GM18502 (cell line): ENCODE results near the gene EPHA6.
"Not testable (repeated sequence)": the region's sequence is repeated elsewhere in the genome, so short reads cannot be mapped to it uniquely, and the experiment has no call there.

Experiments
- ATAC-seq: cut with Tn5 transposase; IDR thresholded peaks from one replicate; pipeline ENCODE4 v1.9.1; 2021; ENCODE audit warnings: mild to moderate bottlenecking; ENCODE audit not compliant: unreplicated experiment, poor library complexity

The EPHA6 gene

GRCh38 chr3:96900031-96900430, 85.6 kb downstream of the EPHA6 start:
- no peak for ATAC-seq

- no peak for ATAC-seq
These were observed 86.2 kb downstream of the EPHA6 start for GRCh38 chr3:96900566-96900965.

DNA sequence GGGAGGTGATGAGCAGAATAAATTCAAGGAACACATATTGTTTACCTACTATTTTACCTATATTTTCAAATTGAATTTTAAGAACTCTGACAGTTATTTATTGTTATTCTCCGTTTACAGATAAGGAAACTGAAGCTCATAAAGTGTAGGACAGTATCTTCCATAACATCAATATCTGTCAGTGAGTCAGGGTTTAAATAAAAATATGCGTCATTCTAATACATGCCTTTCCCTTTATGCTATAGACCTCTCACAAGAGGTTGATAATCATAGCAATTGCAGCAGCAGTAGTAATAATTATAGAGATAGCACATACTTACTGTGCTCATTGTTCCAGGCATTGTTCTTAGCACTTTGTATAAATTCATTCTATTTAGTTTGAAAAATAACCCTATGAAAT, 101.1 kb downstream of the EPHA6 start:
- ATAC-seq = no peak

GRCh38 chr3:96931119-96931862, 116.9 kb downstream of the EPHA6 start:
- ATAC-seq = no peak

- ATAC-seq = not testable (repeated sequence)
These were observed 127.7 kb downstream of the EPHA6 start for GRCh38 chr3:96942131-96942530.

GRCh38 chr3:96958856-96959255, 144.5 kb downstream of the EPHA6 start:
- ATAC-seq = no peak

DNA sequence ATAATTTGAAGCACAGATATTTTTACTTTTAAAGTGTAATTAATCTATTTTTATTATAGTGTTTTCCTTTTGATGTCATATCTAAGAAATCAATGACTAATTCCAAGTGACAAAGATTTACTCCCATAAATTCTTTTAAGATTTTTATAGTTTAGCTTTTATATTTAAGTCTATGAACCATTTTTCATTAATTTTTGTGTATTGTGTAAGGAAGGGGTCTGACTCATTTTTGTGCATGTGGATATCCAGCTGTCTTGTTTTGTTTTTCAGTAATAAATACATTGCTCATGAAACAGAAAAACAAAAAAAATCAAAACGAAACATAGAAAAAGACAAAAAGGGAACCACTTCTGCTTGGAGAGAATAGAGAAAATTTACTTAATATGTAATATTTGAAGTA, 145.1 kb downstream of the EPHA6 start:
- no peak for ATAC-seq

DNA sequence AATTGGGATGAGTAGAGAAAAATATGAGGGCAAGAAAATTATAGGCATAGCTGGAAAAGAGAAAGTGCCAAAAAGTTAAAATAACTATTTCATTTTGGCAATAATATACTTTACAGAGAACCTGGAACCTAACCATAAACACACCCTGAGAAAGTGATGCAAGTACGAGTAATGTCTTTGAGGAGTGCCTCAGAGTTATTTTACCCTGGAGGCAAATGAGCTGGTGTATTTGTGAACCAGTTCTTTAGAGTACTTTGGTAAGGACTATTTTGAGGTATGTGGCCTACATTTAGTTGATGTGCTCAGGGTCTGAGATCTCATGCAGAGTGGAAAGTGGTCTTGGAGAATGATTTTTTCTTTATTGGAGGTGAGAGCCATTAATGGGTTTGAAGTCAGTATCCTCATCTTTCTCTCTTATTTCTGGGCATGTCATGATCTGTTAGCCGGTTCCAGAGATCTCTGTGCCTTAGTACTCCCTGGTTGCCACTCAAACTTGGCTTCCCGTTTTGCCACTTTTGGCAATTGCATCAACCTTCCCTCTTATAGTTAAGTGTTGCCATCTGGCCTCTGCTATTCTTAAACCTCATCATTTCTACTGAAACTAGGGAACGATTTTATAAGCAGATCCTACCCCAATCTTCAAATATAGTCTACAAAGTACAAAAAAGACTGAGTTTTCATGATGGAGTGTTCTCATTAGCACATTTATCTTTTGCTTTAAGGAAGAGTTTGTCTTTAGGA, 145.7 kb downstream of the EPHA6 start:
- ATAC-seq = no peak

GRCh38 chr3:96960661-96961330, 146.4 kb downstream of the EPHA6 start:
- ATAC-seq = no peak

DNA sequence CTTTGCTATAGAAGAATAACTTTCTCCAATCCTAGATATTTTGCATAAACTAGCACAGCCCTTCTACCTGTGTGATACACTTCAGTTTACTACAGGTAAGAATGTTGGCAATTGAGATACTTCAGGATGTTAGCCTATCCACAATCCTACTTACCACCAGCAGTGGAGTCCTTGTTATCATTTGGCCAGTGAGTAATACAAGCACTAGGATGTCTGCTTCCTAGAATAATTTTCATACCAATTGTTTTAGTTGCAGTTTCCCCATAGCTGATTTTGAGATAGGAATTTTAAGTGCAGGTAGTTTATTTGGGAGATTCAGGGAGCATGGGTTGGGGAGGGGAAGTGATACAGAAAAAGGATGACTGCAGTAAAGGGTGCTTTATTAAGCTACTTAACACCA, 147.2 kb downstream of the EPHA6 start:
- no peak for ATAC-seq

DNA sequence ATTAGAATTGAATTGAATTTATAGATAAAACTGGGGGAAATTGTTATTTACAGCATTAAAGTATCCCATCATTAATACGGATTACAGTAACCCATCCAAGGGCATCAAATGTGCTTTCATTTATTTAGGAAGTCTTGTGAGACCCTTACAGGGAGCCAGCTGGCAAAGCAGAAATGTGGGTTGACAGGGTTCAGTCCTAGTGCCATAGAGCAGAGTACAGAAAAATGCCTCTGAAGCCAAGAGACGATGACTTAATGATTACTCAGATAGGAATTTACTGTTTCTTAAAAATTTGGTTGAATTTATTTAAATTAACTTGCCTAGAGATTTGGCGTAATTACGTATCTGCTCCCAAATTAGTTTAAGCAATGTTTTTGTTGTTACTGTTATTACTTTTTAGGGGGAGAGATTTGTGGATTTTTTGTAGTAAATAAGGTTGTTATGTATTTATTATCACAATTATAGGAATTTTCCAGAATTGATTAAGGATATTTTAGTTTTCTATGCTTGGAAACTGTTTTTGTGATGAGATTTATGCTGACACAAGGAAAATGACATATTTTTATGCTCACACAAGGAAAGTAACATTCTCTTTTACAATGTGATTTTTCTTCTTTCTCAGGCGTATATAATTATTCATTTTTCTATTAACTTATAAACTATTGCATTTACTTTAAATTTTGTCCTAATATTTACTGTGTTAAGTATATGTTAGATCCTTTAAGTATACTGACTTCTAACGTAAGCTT, 152.0 kb downstream of the EPHA6 start:
- no peak for ATAC-seq

DNA sequence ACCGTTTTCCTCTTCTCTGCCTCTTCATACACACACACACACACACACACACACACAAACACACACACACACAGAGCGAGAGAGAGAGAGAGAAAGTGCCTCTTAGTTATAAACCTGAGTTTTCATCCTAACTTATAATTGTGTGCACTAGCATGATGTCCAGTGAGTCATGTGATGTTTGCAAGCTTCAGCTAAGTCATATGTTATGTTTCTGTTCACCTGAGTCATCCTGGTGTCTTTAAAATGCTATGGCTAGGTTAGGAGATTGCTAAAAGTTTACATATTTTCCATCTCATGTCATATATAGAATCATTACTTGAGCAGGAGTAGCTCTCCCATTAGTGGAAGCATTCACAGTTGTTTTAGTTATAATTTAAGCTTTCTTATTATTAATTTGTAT, 155.8 kb downstream of the EPHA6 start:
- ATAC-seq = no peak

- no peak for ATAC-seq
These were observed 163.3 kb downstream of the EPHA6 start for GRCh38 chr3:96977671-96978070.

DNA sequence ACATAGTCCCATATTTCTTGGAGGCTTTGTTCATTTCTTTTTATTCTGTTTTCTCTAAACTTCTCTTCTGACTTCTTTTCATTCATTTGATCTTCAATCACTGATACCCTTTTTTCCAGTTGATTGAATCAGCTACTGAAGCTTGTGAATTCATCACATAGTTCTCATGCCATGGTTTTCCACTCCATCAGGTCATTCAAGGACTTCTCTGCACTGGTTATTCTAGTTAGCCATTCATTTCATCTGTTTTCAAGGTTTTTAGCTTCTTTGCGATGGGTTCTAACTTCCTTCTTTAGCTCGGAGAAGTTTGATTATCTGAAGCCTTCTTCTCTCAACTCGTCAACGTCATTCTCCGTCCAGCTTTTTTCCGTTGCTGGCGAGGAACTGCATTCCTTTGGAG, 169.3 kb downstream of the EPHA6 start:
- ATAC-seq = not testable (repeated sequence)

- no peak for ATAC-seq
These were observed 171.8 kb downstream of the EPHA6 start for GRCh38 chr3:96986241-96986640.

- ATAC-seq = no peak
These were observed 176.8 kb downstream of the EPHA6 start for GRCh38 chr3:96991231-96991630.

DNA sequence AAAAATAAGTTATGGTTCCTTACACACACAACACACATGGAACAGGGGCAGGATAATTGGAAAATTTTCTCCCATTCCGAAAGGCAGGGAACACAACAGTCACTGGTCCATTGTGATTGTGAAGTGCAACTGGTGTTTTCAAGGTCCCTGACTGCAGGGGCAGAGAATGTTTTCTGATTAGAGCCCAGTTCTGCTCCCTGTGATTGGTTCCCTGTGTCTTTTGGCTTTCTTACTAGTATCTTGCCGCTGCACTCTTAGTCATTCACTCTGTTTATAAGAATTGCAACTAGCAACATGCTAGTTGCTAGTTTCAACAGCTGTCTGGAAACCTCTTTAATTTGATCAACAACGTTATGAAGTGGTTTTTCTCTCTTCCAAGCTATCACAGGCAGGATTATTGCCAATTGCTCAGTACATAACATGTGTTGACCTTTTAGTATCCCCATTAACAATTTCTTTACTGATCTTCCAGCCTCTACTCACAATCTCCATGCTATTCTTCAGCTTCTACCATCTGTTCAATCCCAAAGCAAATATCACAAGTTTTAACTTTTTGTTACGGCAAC, 177.5 kb downstream of the EPHA6 start:
- no peak for ATAC-seq

DNA sequence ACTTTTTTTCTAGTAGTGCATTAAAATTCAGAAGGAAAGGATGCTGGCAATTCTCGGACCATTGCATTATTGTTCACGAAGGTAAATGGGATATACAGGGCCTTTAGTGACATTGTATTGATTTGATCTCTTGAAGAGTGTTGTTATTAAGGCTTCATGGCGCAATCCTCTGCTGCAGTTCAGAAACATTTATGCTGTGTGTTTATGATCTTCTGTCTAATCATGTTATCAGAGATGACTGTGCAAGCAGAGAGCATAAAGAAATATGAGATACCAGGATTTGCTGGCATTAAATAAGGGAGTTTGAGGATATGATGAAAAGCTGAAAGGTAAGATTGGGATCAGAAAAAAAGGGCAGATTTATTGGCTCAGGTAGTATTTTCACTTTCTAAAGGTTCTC, 180.6 kb downstream of the EPHA6 start:
- ATAC-seq = no peak

DNA sequence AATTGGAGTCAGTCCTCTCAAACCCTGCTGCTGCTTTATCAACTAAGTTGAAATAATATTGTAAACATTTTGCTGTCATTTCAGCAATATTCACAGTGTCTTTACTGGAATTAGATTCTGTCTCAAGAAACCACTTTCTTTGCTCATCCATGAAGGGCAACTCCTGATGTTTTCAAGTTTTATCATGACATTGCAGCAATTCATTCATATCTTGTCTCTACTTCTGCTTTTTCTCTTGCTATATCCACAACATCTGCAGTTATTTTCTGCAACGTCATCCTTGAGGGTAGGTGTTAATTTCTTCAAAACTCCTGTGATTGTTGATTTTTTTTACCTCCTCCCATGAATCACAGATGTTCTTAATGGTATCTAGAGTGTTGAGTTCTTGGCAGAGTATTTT, 181.6 kb downstream of the EPHA6 start:
- no peak for ATAC-seq

DNA sequence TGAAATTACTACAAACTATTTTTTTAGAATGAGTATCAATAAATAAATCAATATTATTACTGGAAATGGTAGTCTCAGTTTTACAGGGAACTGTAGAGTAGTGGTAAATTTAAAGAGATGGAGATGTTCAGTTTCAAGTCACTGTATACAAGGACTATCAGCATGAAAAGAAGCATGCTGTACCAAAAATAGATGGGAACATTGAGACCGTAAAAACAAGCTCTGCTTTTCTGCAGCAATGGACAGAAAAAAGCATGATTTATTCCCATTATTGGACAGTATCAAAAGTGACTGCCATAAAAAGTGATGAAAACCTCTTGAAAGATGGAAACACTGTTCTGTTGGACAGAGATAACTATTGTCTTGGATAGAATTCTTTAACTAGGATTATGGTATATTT, 187.2 kb downstream of the EPHA6 start:
- ATAC-seq = no peak
